ENCODE data around the gene PTCD1.
"Not testable (repeated sequence)": the region's sequence is repeated elsewhere in the genome, so short reads cannot be mapped to it uniquely, and the experiment has no call there.

Gene PTCD1

DNA sequence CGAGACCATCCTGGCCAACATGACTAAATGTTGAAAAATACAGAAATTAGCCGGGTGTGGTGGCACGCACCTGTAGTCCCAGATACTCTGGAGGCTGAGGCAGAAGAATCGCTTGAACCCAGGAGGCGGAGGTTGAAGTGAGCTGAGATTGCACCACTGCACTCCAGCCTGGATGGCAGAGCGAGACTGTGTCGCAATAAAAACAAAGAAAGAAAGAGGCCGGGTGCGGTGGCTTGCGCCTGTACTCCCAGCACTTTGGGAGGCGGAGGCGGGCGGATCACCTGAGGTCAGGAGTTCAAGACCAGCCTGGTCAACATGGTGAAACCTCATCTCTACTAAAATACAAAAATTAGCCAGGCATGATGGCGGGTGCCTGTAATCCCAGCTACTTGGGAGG, 51.4 kb downstream of the PTCD1 start:
- DNase-seq = not testable (repeated sequence)

GRCh38 chr7:99386584-99387238, 51.9 kb downstream of the PTCD1 start:
- DNase-seq = no peak

- no peak for DNase-seq
Measured at GRCh38 chr7:99385564-99385963, 53.0 kb downstream of the PTCD1 start.

GRCh38 chr7:99384523-99384922, 54.1 kb downstream of the PTCD1 start:
- DNase-seq = no peak

DNA sequence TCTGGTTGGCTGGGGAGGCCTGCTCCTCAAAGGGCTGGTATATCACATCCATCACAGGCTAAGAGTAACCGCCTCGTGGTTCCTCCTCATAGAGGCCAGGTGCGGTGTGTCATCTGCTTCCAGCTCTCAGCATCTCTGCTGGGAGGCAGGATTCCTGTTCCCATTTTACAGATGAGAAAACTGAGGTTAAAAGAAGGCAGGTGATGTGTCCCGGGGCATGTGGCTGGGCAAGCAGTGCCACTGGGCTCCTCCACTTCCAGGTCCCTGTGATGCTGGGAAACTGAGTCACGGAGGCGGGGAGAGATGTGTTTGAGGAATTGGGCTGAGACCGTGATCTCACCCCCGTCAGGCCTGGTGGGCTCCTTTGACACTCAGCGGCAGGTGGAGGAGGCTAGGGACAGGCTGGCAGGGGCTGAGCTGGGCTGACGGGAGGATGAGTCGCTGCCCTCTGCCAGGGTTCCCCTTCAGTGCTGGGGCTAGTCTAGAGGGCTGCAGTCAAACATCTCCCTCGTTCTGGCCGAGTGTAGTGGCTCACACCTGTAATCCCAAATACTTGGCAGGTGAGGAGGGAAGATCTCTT, 54.7 kb downstream of the PTCD1 start:
- no peak for DNase-seq

- DNase-seq = no peak
Measured at GRCh38 chr7:99383203-99383602, 55.4 kb downstream of the PTCD1 start.

GRCh38 chr7:99381664-99382075, 56.9 kb downstream of the PTCD1 start:
- DNase-seq = no peak

DNA sequence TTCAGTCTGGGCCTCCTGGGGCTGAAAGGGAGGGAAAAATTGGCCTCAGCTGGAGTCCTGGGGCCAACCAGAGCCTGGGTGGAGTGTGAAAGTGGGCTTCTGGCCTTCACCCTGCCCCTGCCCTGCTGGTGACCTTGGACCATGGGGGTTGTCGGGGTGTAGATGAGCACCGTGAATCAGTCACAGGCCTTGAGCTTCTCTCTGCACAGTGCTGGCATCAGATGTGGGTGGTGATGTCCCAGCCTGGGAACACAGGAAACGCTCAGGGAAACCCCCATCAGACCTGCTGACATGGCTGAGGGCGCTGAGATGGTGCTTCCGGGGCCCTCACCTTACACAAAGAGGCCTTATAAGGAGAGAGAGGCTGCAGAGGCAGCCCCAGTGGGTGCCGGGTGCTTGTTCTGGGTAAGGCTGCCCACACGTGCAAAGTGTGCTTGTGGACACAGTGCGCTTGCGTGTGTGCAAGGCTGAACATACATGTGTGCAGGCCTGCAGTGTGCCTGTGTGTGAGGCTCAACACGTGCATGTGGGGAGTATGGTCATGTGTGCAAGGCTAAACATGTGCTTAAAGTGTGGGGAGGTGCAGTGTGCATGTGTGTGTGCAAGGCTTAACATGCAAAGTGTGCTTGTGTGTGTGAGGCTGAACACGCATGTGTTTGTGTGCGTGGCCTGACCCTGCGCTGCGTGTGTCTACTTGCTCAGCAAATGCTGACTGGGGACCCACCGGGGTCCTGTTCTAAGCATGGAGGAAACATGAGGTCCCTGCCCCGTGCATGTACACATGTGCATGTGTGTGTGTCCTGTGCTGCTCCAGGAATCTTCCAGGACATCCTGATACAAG, 57.6 kb downstream of the PTCD1 start:
- no peak for DNase-seq

GRCh38 chr7:99380032-99380822, 58.4 kb downstream of the PTCD1 start:
- no peak for DNase-seq

- DNase-seq = not testable (repeated sequence)
Measured at GRCh38 chr7:99379693-99380031, 58.9 kb downstream of the PTCD1 start.

GRCh38 chr7:99379043-99379577, 59.5 kb downstream of the PTCD1 start:
- DNase-seq = no peak

- no peak for DNase-seq
Measured at GRCh38 chr7:99375070-99375807, 63.4 kb downstream of the PTCD1 start.

- DNase-seq = peak in 1 of 2 experiments; percentile 46
Measured at GRCh38 chr7:99374111-99375064, 64.2 kb downstream of the PTCD1 start, which contains the start of gene ARPC1B. TSS of gene ARPC1B (plus strand) at chr7:99374730. CDS start at chr7:99385715, 10,985 bp downstream.

DNA sequence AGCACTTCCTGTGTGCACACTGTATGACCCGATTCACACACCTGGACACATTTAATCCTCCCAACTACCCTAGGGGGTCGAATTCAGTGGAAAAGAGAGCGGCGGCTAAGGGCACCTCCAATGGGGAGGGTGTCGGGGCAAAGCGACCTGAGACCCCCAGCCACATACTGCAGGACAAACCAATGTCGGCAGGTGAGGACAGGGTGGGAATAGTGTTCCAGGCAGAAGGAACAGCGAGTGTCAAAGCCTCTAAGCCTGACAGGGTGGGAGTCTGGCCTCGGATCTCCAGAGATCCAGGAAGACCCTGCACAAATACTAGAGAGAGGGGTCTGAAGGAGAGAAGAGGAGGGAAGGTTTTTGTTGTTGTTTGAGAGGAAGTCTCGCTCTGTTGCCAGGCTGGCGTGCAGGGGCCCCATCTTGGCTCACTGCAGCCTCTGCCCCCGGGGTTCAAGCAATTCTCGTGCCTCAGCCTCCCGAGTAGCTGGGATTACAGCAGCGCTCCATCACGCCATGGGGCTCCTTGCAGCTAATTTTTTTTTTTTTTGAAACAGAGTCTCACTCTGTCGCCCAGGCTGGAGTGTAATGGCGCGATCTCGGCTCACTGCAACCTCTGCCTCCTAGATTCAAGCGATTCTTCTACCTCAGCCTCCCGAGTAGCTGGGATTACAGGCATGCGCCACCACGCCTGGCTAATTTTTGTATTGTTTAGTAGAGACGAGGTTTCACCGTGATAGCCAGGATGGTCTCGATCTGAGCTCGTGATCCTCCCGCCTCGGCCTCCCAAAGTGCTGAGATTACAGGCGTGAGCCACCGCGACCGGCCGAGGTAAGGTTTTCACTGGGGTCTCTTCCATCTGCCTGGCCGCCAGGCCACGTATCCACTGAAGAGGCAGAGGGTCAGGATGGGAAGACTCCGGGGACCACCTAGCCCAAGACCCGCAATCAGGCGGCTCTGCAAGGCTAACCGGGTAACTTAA, 65.2 kb downstream of the PTCD1 start:
- no peak for DNase-seq

DNA sequence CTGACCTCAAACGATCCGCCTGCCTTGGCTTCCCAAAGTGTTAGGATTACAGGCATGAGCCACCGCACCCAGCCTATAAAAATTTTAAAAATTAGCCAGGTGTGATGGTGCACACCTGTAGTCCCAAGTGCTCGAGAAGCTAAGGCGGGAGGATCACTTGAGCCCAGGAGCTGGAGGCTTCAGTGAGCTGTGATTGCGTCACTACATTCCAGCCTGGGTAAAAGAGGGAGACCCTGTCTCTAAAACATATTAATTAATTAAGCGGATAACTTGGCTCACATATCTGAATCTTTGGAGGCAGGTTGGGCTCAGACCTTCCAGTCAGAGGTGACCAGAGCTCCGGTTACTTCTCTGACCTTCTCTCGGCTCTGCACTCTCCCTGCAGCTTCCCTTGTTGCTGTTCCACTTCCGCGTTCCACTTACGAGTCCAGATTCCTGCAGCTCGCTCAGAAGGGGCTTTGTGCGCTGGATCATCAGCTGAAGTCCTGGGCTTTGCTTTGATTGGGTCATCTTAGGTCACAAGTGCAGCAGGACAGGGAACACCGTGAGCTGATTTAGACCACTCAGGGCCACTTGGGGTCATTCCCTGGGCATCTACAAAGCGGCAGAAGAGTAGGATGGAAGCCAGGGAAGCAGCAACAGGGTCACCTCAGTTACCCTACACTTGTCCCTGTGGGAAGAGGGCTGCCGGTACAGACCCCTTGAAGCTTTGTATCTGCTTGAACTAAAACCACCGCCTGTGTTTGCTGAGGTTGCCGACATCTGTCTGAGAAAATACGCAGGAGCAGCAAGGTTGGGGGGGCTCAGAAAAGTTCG, 66.1 kb downstream of the PTCD1 start:
- DNase-seq = no peak

DNA sequence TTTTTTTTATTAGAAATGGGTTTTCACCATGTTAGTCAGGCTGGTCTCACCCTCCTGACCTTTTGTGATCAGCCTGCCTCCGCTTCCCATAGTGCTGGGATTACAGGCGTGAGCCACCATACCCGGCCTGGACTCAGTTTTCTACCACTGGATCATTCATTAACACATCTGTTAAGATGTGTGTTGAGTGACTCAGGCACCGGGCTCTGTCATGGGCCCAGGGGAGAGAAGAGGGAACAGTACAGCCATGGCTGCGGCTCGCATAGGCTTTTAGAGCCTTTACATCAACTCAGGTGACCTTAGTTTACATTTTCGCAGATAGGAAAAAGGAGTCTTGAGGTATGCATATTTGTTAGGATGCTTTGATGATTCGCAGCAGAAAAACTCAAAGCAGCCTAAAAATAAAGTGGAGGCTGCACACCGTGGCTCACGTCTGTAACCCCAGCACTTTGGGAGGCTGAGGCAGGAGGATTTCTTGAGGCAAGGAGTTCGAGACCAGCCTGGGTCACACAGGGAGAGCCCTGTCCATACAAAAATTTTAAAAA, 67.2 kb downstream of the PTCD1 start:
- no peak for DNase-seq

DNA sequence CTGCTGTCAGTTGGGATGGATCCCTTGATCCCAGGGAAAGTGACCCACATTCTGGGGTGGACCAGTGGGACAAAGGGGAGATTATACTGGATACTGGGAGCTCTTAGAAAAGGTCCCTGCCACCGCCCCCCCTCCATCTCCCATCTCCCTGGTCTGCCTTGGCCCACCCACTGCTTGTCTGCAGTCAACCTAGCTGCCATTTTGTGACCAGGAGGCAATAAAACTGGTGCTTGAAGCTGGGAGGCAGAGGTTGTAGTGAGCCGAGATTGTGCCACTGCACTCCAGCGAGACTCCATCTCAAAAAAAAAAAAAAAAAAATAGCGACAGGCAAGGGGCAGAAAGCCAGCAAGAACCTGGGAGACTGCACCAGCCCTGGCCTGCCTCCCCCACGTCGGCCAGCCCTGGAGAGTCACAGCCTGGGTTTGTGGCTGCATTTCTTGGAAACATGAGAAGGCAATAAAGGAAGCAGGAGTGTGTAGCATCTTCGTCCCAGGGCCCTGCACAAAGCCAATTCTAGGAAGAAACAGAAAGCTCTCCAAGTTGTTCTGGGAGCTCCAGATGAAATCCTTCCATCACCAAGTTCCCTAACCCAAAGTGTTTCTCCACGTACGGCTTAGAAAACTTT, 68.7 kb downstream of the PTCD1 start:
- no peak for DNase-seq
